ENCODE results near the gene CNTNAP2. TPM values are rescaled to one million over a fixed set of nuclear protein-coding genes. Genes with fewer than 3 reads are reported as not detected.
"Not testable (repeated sequence)": the region's sequence is repeated elsewhere in the genome, so short reads cannot be mapped to it uniquely, and the experiment has no call there.

Gene CNTNAP2
- total RNA-seq, 1 donor from 2014 or later: 5.4 TPM

- Mint-ChIP-seq H3K36me3 (ENCODE audit: low read depth, unreplicated experiment) (no peaks in the 10 kb centered on the region), H3K4me1 (ENCODE audit: unreplicated experiment) (no peaks in the 10 kb centered on the region), H3K9me3 (ENCODE audit: unreplicated experiment) (no peaks in the 10 kb centered on the region), H3K4me3 (ENCODE audit: unreplicated experiment) (no peak overlapping the region), H3K27ac (ENCODE audit: unreplicated experiment) (no peak overlapping the region), H3K27me3 (ENCODE audit: unreplicated experiment) (peaks cover 2% of the 10 kb centered on the region)
- DNase-seq (ENCODE audit: low spot score): no peak
- no peak for TF ChIP-seq CTCF (IDR thresholded peaks at IDR 0.05; ENCODE audit: unreplicated experiment)
These were observed 2303.5 kb downstream of the CNTNAP2 start for GRCh38 chr7:148419856-148420832.

GRCh38 chr7:148422030-148422429, 2305.4 kb downstream of the CNTNAP2 start:
- Mint-ChIP-seq H3K4me1 (ENCODE audit: unreplicated experiment) (no peaks in the 10 kb centered on the region), H3K9me3 (ENCODE audit: unreplicated experiment) (no peaks in the 10 kb centered on the region), H3K27me3 (ENCODE audit: unreplicated experiment) (peaks cover 2% of the 10 kb centered on the region), H3K4me3 (ENCODE audit: unreplicated experiment) (no peak overlapping the region), H3K36me3 (ENCODE audit: low read depth, unreplicated experiment) (no peaks in the 10 kb centered on the region), H3K27ac (ENCODE audit: unreplicated experiment) (no peak overlapping the region)
- TF ChIP-seq CTCF (IDR thresholded peaks at IDR 0.05; ENCODE audit: unreplicated experiment): no peak
- DNase-seq (ENCODE audit: low spot score): no peak

DNA sequence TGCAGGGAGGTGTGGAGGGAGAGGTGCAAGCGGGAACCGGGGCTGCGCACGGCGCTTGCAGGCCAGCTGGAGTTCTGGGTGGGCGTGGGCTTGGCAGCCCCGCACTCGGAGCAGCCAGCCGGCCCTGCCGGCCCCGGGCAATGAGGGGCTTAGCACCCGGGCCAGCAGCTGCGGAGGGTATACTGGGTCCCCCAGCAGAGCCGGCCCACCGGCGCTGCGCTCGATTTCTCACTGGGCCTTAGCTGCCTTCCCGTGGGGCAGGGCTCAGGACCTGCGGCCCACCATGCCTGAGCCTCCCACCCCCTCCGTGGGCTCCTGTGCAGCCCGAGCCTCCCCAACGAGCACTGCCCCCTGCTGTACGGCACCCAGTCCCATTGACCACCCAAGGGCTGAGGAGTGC, 2309.8 kb downstream of the CNTNAP2 start:
- not testable (repeated sequence) for H3K4me1 Mint-ChIP-seq (ENCODE audit: unreplicated experiment); H3K9me3 Mint-ChIP-seq (ENCODE audit: unreplicated experiment); DNase-seq (ENCODE audit: low spot score); H3K4me3 Mint-ChIP-seq (ENCODE audit: unreplicated experiment); H3K27me3 Mint-ChIP-seq (ENCODE audit: unreplicated experiment); H3K36me3 Mint-ChIP-seq (ENCODE audit: low read depth, unreplicated experiment); H3K27ac Mint-ChIP-seq (ENCODE audit: unreplicated experiment)

DNA sequence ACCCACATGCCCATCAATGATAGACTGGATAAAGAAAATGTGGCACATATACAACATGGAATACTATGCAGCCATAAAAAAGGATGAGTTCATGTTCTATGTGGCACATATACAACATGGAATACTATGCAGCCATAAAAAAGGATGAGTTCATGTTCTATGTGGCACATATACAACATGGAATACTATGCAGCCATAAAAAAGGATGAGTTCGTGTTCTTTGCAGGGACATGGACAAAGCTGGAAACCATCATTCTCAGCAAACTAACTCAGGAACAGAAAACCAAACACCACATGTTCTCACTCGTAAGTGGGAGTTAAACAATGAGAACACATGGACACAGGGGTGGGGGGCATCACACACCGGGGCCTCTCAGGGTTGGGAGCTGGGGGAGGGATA, 2314.1 kb downstream of the CNTNAP2 start:
- H3K4me1 Mint-ChIP-seq (ENCODE audit: unreplicated experiment): peaks cover 11% of the 10 kb centered on the region
- H3K4me3 Mint-ChIP-seq (ENCODE audit: unreplicated experiment); H3K36me3 Mint-ChIP-seq (ENCODE audit: low read depth, unreplicated experiment); H3K27me3 Mint-ChIP-seq (ENCODE audit: unreplicated experiment); DNase-seq (ENCODE audit: low spot score); H3K27ac Mint-ChIP-seq (ENCODE audit: unreplicated experiment); H3K9me3 Mint-ChIP-seq (ENCODE audit: unreplicated experiment): not testable (repeated sequence)

- no peak for DNase-seq (ENCODE audit: low spot score)
- Mint-ChIP-seq H3K27me3 (ENCODE audit: unreplicated experiment) (no peaks in the 10 kb centered on the region), H3K9me3 (ENCODE audit: unreplicated experiment) (no peaks in the 10 kb centered on the region), H3K4me3 (ENCODE audit: unreplicated experiment) (no peak overlapping the region), H3K36me3 (ENCODE audit: low read depth, unreplicated experiment) (no peaks in the 10 kb centered on the region), H3K27ac (ENCODE audit: unreplicated experiment) (no peak overlapping the region), H3K4me1 (ENCODE audit: unreplicated experiment) (peaks cover 13% of the 10 kb centered on the region)
- no peak for TF ChIP-seq CTCF (IDR thresholded peaks at IDR 0.05; ENCODE audit: unreplicated experiment)
These were observed 2317.1 kb downstream of the CNTNAP2 start for GRCh38 chr7:148433521-148434180.
